GM19023 (cell line): Measurements from ENCODE around the gene KIF21B.
A peak's percentile ranks its signal among the peaks of the same experiment; 100 is the strongest.

Experiments used
- ATAC-seq: cut with Tn5 transposase; IDR thresholded peaks from one replicate; pipeline ENCODE4 v1.9.1; 2021; ENCODE audit warnings: mild to moderate bottlenecking, moderate library complexity; ENCODE audit not compliant: unreplicated experiment

The KIF21B gene

GRCh38 chr1:201023517-201023902, at the start of gene KIF21B:
Gene KIF21B, minus strand, starts transcription at chr1:201023714. Its CDS starts 331 bp downstream, at chr1:201023383.
- ATAC-seq: peak; percentile 64

- no peak for ATAC-seq
Measured at GRCh38 chr1:201072922-201073321, 49.4 kb upstream of the KIF21B start.

- ATAC-seq: no peak
Measured at GRCh38 chr1:201072149-201072548, 48.6 kb upstream of the KIF21B start.

- no peak for ATAC-seq
Measured at GRCh38 chr1:201069636-201070035, 46.1 kb upstream of the KIF21B start.

- no peak for ATAC-seq
Measured at GRCh38 chr1:201068976-201069375, 45.5 kb upstream of the KIF21B start.

- ATAC-seq: no peak
Measured at GRCh38 chr1:201066986-201067385, 43.5 kb upstream of the KIF21B start.

- no peak for ATAC-seq
Measured at GRCh38 chr1:201065686-201066085, 42.2 kb upstream of the KIF21B start.

GRCh38 chr1:201064806-201065205, 41.3 kb upstream of the KIF21B start:
- no peak for ATAC-seq

GRCh38 chr1:201063145-201063544, 39.6 kb upstream of the KIF21B start:
- ATAC-seq: no peak

GRCh38 chr1:201062511-201063091, 39.1 kb upstream of the KIF21B start:
- ATAC-seq: no peak

GRCh38 chr1:201061886-201062285, 38.4 kb upstream of the KIF21B start:
- ATAC-seq: no peak

GRCh38 chr1:201061049-201061448, 37.5 kb upstream of the KIF21B start:
- ATAC-seq: no peak

GRCh38 chr1:201060586-201060985, 37.1 kb upstream of the KIF21B start:
- no peak for ATAC-seq

- no peak for ATAC-seq
Measured at GRCh38 chr1:201059871-201060555, 36.5 kb upstream of the KIF21B start.

- no peak for ATAC-seq
Measured at GRCh38 chr1:201059401-201059800, 35.9 kb upstream of the KIF21B start.

- ATAC-seq: no peak
Measured at GRCh38 chr1:201054091-201054543, 30.6 kb upstream of the KIF21B start.

- no peak for ATAC-seq
Measured at GRCh38 chr1:201053155-201053860, 29.8 kb upstream of the KIF21B start.

GRCh38 chr1:201051399-201051798, 27.9 kb upstream of the KIF21B start:
- no peak for ATAC-seq

GRCh38 chr1:201050515-201051277, 27.2 kb upstream of the KIF21B start:
- ATAC-seq: no peak

- ATAC-seq: no peak
Measured at GRCh38 chr1:201049248-201049831, 25.8 kb upstream of the KIF21B start.

GRCh38 chr1:201048521-201048920, 25.0 kb upstream of the KIF21B start:
- ATAC-seq: no peak
